Left kidney (tissue), 2 donors: Measurements from ENCODE around the gene TMSB15B. TPM values are rescaled to one million over a fixed set of nuclear protein-coding genes. Genes with fewer than 3 reads are reported as not detected.
"Not testable (repeated sequence)": the region's sequence is repeated elsewhere in the genome, so short reads cannot be mapped to it uniquely, and the experiment has no call there.

Experiments
- DNase-seq: peaks from one replicate; pipeline ENCODE4 v3.0.0-alpha.2; 2013
- polyA plus RNA-seq: library from polyadenylated mRNA; unstranded; fragments of 120-200 nt; gene quantifications from one replicate; pipeline ENCODE4 v1.2.1, GENCODE V29; 2013; ENCODE audit not compliant: insufficient read length

The TMSB15B gene
- polyA plus RNA-seq, 1 donor = 31.0 TPM

GRCh38 chrX:104015576-104015975 is 53.1 kb downstream of the TMSB15B start:
- not testable (repeated sequence) for DNase-seq

Other genes with a start within 250 kb of the TMSB15B start
- gene PLP1, start 185.8 kb upstream of the TMSB15B start, polyA plus RNA-seq = 7.2 TPM
- 3.2 TPM for gene RAB9B, start 130.4 kb upstream of the TMSB15B start, polyA plus RNA-seq
- not detected for gene H2BW1, start 51.1 kb downstream of the TMSB15B start, polyA plus RNA-seq
- gene H2BW2, start 77.3 kb downstream of the TMSB15B start, polyA plus RNA-seq = 1.6 TPM
- 19.6 TPM for gene TMSB15C, start 113.6 kb downstream of the TMSB15B start, polyA plus RNA-seq
- 6.1 TPM for gene ZCCHC18, start 149.9 kb downstream of the TMSB15B start, polyA plus RNA-seq
- 15.3 TPM for gene SLC25A53, start 194.4 kb downstream of the TMSB15B start, polyA plus RNA-seq
- 45.8 TPM for gene FAM199X, start 203.8 kb downstream of the TMSB15B start, polyA plus RNA-seq